Measurements from ENCODE around the gene LCLAT1. TPM values are rescaled to one million over a fixed set of nuclear protein-coding genes. Genes with fewer than 3 reads are reported as not detected.

Gene LCLAT1
- total RNA-seq, 4 donors from 2014 or later, result 11.9 to 13.5 (median 12.6) TPM

GRCh38 chr2:30481323-30481800 is 34.3 kb downstream of the LCLAT1 start:
- Histone ChIP-seq H3K27me3 (no peaks in the 10 kb centered on the region), H3K27ac (peak overlapping the region in 1 of 4 donors; percentile 2), H3K4me1 (peaks cover 0 to 12% (median 0%) of the 10 kb centered on the region in 3 donors), H3K36me3 (no peaks in the 10 kb centered on the region), H3K4me3 (no peak overlapping the region), H3K9me3 (no peaks in the 10 kb centered on the region)
- no peak for DNase-seq
- intact Hi-C loops (cut with DNase I), result no loop called here
- TF ChIP-seq CTCF (IDR thresholded peaks at IDR 0.05), result no peak
- 69 to 71% methylated on average over 3 of the region's 3 CpGs for WGBS, 2 donors

GRCh38 chr2:30482011-30482410 is 35.0 kb downstream of the LCLAT1 start:
- DNase-seq, result no peak
- H3K36me3 ChIP-seq, result no peaks in the 10 kb centered on the region
- no peak overlapping the region for H3K4me3 ChIP-seq
- TF ChIP-seq CTCF (IDR thresholded peaks at IDR 0.05), result no peak
- TF ChIP-seq POLR2A (IDR thresholded peaks at IDR 0.05), result no peak
- H3K4me1 ChIP-seq, result peaks cover 0 to 12% (median 0%) of the 10 kb centered on the region in 3 donors
- no peaks in the 10 kb centered on the region for H3K9me3 ChIP-seq
- peak overlapping the region in 1 of 4 donors; percentile 2 for H3K27ac ChIP-seq
- intact Hi-C loops (cut with DNase I), result no loop called here
- no peaks in the 10 kb centered on the region for H3K27me3 ChIP-seq

- intact Hi-C loops (cut with DNase I), result no loop called here
- Histone ChIP-seq H3K4me1 (peaks cover 0 to 12% (median 0%) of the 10 kb centered on the region in 3 donors), H3K36me3 (no peaks in the 10 kb centered on the region), H3K27me3 (no peaks in the 10 kb centered on the region), H3K4me3 (no peak overlapping the region), H3K27ac (no peak overlapping the region), H3K9me3 (no peaks in the 10 kb centered on the region)
- no peak for TF ChIP-seq CTCF (IDR thresholded peaks at IDR 0.05)
- TF ChIP-seq POLR2A (IDR thresholded peaks at IDR 0.05), result no peak
- DNase-seq, result no peak
- WGBS, 2 donors, result 74 to 81% methylated on average over 3 of the region's 3 CpGs
These were observed 37.1 kb downstream of the LCLAT1 start for GRCh38 chr2:30484145-30484544.

- no peak for TF ChIP-seq CTCF (IDR thresholded peaks at IDR 0.05)
- TF ChIP-seq POLR2A (IDR thresholded peaks at IDR 0.05), result no peak
- no peaks in the 10 kb centered on the region for H3K36me3 ChIP-seq
- H3K27me3 ChIP-seq, result no peaks in the 10 kb centered on the region
- H3K4me3 ChIP-seq, result no peak overlapping the region
- no peak overlapping the region for H3K27ac ChIP-seq
- H3K9me3 ChIP-seq, result no peaks in the 10 kb centered on the region
- 81 to 94% methylated on average over 4 of the region's 4 CpGs for WGBS, 2 donors
- DNase-seq, result no peak
- intact Hi-C loops (cut with DNase I), result no loop called here
- H3K4me1 ChIP-seq, result peaks cover 0 to 12% (median 0%) of the 10 kb centered on the region in 3 donors
These were observed 37.9 kb downstream of the LCLAT1 start for GRCh38 chr2:30484995-30485394.

- Histone ChIP-seq H3K9me3 (no peaks in the 10 kb centered on the region), H3K36me3 (no peaks in the 10 kb centered on the region), H3K4me1 (peaks cover 0 to 2% (median 0%) of the 10 kb centered on the region in 3 donors), H3K4me3 (no peak overlapping the region), H3K27ac (no peak overlapping the region), H3K27me3 (no peaks in the 10 kb centered on the region)
- no peak for DNase-seq
- intact Hi-C loops (cut with DNase I), result no loop called here
- TF ChIP-seq POLR2A (IDR thresholded peaks at IDR 0.05) (no peak), CTCF (IDR thresholded peaks at IDR 0.05) (no peak)
These were observed 39.6 kb downstream of the LCLAT1 start for GRCh38 chr2:30486655-30487054.

Data from esophagus squamous epithelium (tissue), 5 donors.